SU-DHL-6 (cell line): ENCODE data around the gene RFC2.

Experiments
- EZH2phosphoT487 ChIP-seq: fragments of 200-600 bp; sonication (generic), shearing (Covaris generic); conservative IDR thresholded peaks from 2 replicates; pipeline ENCODE4 v1.6.1; 2018; ENCODE audit warnings: mild to moderate bottlenecking, antibody characterized with exemption, low read length, moderate library complexity, mixed read lengths
- TF ChIP-seq, protein P1 (sequence below): fragments of 200-600 bp; sonication (generic); IDR thresholded peaks from one replicate; pipeline ENCODE4 v1.5.1; 2017; ENCODE audit warnings: antibody characterized with exemption, mild to moderate bottlenecking, low read length, moderate library complexity; ENCODE audit not compliant: insufficient read depth, poor library complexity, severe bottlenecking

DNA sequence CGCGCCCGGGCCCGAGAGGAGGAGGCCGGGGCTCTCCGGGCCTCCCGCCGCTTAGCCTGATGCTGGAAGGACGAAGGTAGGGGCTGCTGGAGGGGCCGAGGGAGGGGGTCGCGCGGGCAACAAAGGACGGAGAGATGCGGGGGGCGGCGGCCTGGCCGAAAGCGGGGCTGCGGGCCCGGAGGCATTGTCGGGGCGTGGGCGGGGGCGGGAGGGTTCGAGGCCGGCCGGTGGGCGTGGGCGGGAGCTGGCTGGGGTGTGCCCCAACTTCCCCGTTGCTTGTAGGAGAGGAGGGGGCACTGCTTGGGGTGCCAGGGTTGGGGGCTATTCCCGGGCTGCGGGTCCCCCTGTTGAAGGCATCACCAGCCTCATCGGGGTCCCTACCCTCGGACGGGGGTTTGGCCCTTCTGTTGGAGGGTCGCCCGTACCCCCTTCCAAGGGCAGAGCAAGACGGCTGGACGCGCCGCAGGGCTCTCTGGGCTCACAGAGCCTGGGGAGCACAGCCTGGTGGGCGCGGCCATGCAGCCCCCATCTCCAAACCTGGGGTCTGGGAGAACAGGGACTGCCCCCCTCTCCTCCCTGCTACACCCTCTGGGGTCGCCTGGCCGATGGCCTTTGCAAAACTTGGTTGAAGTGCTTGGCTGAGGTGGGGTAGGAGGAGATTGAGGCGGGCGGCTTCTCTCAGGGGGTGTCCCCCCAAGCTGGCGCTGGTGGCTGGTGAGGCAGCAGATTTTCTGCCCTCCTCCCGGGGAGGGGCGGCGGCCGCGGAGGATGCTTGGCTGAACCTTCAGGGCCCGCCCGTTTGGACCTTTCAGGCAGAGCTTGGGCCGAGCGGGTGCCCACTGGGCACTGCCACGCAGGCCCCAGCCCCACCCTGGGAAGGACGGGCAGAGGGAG is 35.7 kb upstream of the RFC2 start:
- TF ChIP-seq, protein P1, sequence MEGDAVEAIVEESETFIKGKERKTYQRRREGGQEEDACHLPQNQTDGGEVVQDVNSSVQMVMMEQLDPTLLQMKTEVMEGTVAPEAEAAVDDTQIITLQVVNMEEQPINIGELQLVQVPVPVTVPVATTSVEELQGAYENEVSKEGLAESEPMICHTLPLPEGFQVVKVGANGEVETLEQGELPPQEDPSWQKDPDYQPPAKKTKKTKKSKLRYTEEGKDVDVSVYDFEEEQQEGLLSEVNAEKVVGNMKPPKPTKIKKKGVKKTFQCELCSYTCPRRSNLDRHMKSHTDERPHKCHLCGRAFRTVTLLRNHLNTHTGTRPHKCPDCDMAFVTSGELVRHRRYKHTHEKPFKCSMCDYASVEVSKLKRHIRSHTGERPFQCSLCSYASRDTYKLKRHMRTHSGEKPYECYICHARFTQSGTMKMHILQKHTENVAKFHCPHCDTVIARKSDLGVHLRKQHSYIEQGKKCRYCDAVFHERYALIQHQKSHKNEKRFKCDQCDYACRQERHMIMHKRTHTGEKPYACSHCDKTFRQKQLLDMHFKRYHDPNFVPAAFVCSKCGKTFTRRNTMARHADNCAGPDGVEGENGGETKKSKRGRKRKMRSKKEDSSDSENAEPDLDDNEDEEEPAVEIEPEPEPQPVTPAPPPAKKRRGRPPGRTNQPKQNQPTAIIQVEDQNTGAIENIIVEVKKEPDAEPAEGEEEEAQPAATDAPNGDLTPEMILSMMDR: no peak
- TF ChIP-seq EZH2phosphoT487: no peak
